Thoracic aorta (tissue), 2 donors: ENCODE data around the gene TNFRSF4. TPM values are rescaled to one million over a fixed set of nuclear protein-coding genes. Genes with fewer than 3 reads are reported as not detected.

Experiments
- ATAC-seq: fragments of 150-250 bp; one replicate; pipeline ENCODE4 v1.8.0; 2017; ENCODE audit warnings: low read depth; ENCODE audit not compliant: insufficient number of reproducible peaks, low FRiP score
- DNase-seq: peaks from one replicate; pipeline ENCODE4 v3.0.0-alpha.2; 2020; ENCODE audit warnings: low spot score
- H3K27ac ChIP-seq, 2 donors: fragments of 200-600 bp; sonication (generic); 1 replicate in 1 of 2; 2 replicates in 1 of 2; pipeline ENCODE4 v1.5.1; 2016; ENCODE audit warnings: mild to moderate bottlenecking in 2 of 2, moderate library complexity in 2 of 2
- H3K27me3 ChIP-seq: fragments of 200-600 bp; sonication (generic); replicated peaks from 2 replicates; pipeline ENCODE4 v1.6.0; 2016; ENCODE audit warnings: mild to moderate bottlenecking; ENCODE audit not compliant: insufficient read depth
- H3K36me3 ChIP-seq: fragments of 200-600 bp; sonication (generic); one replicate; pipeline ENCODE4 v1.5.1; 2016
- H3K4me1 ChIP-seq, 2 donors: fragments of 200-600 bp; sonication (generic); 1 replicate in 1 of 2; 2 replicates in 1 of 2; pipeline versions ENCODE4 v1.5.1 to v1.6.0; 2016; ENCODE audit warnings: low read depth in 2 of 2, mild to moderate bottlenecking in 1 of 2; ENCODE audit not compliant: control insufficient read depth in 1 of 2
- H3K4me3 ChIP-seq: fragments of 200-600 bp; sonication (generic); 2 replicates; pipeline ENCODE4 v1.5.1; 2016; ENCODE audit warnings: mild to moderate bottlenecking
- H3K9me3 ChIP-seq: fragments of 200-600 bp; sonication (generic); 2 replicates; pipeline ENCODE4 v1.5.1; 2016
- total RNA-seq, 2 donors: library from RNA; depleted of rRNA; stranded (reverse); fragments of >200 nt; gene quantifications; one replicate each; pipeline versions ENCODE4 v1.1.0 to v1.2.3, GENCODE V29; 2016
- TF ChIP-seq, protein P1 (sequence below): fragments of 200-600 bp; sonication (generic); IDR thresholded peaks from one replicate; pipeline ENCODE4 v1.5.1; 2019; ENCODE audit warnings: antibody characterized with exemption

Gene TNFRSF4
- total RNA-seq, 2 donors from 2014 or later = 1.8 TPM; not detected in 1

DNA sequence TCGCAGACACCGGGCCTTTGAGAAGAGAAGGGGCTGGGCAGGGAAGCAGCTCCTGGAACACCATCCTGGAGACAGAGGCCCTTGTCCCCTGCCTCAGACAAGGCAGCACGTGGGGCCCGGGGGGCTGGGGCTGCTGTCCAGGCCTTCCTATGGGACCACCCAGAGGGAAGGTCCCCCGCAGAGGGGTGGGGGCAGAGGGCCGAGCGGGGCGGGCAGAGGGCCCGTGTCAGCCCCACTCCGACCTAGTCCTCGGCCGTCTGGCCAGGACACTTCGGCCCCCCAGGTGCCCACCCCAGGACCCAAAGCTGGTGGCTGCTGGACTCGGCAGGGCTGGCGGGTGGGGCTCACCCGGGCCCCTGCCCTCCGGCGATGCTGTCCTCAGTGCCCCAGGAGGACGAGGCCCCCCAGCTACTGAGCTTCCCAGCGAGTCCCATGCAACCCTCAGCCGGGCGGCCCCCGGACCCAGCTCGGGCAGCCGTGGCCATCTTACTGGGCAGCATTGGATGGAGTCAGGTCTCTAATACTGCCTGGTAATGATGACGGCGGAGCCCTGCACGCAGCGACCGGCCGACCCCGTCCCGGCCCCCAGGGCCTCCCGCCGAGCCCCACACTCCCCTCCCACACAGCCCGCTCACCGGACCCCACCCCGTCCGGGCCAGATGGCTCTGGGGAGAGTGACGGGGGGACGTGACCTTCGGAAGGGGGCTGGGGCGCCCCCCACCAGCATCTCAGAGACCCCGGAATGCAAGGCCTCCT, 47.1 kb downstream of the TNFRSF4 start:
- Histone ChIP-seq H3K4me3 (no peak overlapping the region), H3K27me3 (no peaks in the 10 kb centered on the region)

DNA sequence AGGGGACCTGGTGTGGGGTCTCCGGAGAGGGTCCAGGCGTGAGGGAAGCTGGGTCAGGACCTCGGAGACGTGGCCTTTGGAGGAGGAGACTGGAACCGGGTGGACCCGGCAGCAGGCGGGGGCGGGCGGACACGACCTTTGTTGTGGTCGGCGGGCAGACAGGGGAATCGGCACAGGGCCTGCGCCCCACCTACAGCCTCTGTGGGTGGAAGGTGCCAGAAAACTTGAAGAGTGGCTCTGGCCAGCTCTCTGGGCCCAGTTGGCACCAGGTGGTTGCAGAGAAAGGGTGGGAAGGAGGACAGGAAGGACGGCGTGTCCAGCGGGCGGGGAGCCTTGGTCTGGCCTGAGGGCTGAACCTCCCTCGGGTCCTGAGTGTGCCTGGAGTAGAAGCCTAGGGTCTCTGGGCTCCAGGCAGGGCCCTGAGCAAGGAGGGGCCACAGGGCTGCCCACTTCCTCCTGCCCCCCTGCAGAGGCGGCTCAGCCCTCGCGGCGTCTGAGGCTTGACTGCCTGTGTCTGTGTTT, 48.0 kb downstream of the TNFRSF4 start:
- Histone ChIP-seq H3K4me3 (no peak overlapping the region), H3K4me1 (no peaks in the 10 kb centered on the region), H3K9me3 (no peaks in the 10 kb centered on the region), H3K27me3 (no peaks in the 10 kb centered on the region), H3K27ac (no peak overlapping the region), H3K36me3 (no peaks in the 10 kb centered on the region)
- TF ChIP-seq, protein P1, sequence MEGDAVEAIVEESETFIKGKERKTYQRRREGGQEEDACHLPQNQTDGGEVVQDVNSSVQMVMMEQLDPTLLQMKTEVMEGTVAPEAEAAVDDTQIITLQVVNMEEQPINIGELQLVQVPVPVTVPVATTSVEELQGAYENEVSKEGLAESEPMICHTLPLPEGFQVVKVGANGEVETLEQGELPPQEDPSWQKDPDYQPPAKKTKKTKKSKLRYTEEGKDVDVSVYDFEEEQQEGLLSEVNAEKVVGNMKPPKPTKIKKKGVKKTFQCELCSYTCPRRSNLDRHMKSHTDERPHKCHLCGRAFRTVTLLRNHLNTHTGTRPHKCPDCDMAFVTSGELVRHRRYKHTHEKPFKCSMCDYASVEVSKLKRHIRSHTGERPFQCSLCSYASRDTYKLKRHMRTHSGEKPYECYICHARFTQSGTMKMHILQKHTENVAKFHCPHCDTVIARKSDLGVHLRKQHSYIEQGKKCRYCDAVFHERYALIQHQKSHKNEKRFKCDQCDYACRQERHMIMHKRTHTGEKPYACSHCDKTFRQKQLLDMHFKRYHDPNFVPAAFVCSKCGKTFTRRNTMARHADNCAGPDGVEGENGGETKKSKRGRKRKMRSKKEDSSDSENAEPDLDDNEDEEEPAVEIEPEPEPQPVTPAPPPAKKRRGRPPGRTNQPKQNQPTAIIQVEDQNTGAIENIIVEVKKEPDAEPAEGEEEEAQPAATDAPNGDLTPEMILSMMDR = no peak
- ATAC-seq = no peak
- no peak for DNase-seq

More for the DNA sequence above, 47.1 kb downstream of the TNFRSF4 start:
- H3K9me3 ChIP-seq = no peaks in the 10 kb centered on the region
- no peak for DNase-seq
- ATAC-seq = no peak
- no peak overlapping the region for H3K27ac ChIP-seq
- H3K4me1 ChIP-seq = no peaks in the 10 kb centered on the region
- no peaks in the 10 kb centered on the region for H3K36me3 ChIP-seq
- TF ChIP-seq, protein P1 = no peak

DNA sequence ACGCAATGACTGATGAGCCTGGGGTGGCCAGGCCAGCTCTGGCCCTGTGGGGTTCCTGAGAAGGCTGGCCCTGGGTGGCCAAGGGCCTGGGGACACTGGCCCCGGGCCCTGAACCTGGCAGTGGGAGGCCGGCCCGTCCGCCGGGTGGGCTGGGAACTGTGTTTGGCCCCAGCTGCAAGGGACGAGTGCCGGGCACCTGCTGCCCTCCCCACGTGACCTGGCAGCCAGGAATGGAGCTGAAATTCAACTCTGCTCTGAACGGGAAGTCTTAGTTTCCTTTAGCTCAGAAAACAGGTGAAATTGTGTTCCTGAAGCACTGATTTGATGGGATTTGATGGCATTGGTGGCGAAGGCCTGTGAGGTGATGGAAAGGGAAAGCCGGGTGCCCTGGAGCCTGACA, 48.5 kb downstream of the TNFRSF4 start:
- H3K27me3 ChIP-seq = no peaks in the 10 kb centered on the region
- no peak for DNase-seq
- TF ChIP-seq, protein P1 = no peak
- no peaks in the 10 kb centered on the region for H3K4me1 ChIP-seq
- no peak overlapping the region for H3K4me3 ChIP-seq
- H3K27ac ChIP-seq = no peak overlapping the region
- no peaks in the 10 kb centered on the region for H3K36me3 ChIP-seq
- ATAC-seq = no peak
- no peaks in the 10 kb centered on the region for H3K9me3 ChIP-seq

DNA sequence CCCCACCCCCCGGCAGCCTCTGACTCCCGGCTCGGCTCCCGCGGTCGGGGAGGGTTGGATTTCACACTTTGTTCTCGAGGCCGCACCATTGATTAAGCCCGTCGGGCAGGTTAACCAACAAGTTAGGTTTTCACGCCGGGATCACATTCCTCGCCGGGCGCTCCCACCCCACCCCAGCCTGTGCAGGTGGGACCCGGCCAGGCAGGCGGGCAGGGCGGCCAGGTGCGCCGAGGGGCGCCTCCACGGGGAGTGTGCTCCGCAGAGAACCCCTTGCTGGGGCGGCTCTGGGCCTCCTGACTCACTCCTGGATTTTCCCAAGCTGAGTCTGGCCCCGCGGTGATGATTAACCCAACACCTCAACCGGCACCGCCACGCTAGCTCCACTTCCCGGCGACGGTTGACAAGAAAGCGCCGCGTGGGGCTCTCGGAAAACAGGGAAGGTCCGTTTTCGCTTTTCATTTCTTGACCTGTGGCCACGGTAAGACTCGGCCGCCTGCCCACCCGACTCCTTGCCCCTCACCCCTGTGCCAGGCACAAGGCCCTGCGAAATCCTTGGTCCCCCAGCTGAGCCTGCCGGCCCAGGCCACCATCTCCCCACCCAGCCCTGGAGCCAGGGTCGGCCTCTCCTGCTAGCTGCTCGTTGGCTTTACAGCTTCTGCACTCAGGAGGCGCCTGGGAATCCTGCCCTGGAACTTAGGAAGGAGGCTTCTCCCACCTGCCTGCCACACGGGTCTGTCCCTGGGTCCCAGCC, 49.1 kb downstream of the TNFRSF4 start:
- Histone ChIP-seq H3K27me3 (no peaks in the 10 kb centered on the region), H3K27ac (no peak overlapping the region)
- ATAC-seq = no peak

DNA sequence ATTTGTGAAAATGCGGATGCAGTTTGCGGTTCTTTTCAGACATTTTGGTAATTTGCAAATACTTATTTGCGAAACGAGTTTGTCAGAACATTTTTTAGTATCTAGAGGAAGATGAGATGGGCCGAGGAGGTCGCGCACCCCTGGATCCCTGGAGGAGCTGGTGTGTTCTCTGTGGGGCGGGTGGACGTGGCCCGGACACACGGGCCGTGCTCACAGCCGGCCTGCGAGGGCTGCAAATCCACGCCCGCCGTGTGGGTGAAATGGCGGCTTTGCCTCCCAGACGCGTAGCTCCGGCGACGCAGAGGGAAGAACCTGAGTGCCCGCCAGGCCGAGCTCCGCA, 49.6 kb downstream of the TNFRSF4 start:
- no peak for DNase-seq
- H3K27me3 ChIP-seq = no peaks in the 10 kb centered on the region
- no peak for ATAC-seq
- H3K4me1 ChIP-seq = no peaks in the 10 kb centered on the region
- no peaks in the 10 kb centered on the region for H3K9me3 ChIP-seq
- H3K36me3 ChIP-seq = no peaks in the 10 kb centered on the region
- TF ChIP-seq, protein P1 = no peak
- H3K4me3 ChIP-seq = no peak overlapping the region
- H3K27ac ChIP-seq = no peak overlapping the region

More for the DNA sequence above, 49.1 kb downstream of the TNFRSF4 start:
- Histone ChIP-seq H3K36me3 (no peaks in the 10 kb centered on the region), H3K4me1 (no peaks in the 10 kb centered on the region), H3K4me3 (no peak overlapping the region), H3K9me3 (no peaks in the 10 kb centered on the region)
- DNase-seq = no peak
- TF ChIP-seq, protein P1 = no peak
